Hypothalamus (tissue), 51 donors: ENCODE measurements around the gene POLR2B.

Source experiments
- DNase-seq, 51 donors: peaks; one replicate each; lab custom pipeline; 2025; lab: John Stamatoyannopoulos, UW

The POLR2B gene

DNA sequence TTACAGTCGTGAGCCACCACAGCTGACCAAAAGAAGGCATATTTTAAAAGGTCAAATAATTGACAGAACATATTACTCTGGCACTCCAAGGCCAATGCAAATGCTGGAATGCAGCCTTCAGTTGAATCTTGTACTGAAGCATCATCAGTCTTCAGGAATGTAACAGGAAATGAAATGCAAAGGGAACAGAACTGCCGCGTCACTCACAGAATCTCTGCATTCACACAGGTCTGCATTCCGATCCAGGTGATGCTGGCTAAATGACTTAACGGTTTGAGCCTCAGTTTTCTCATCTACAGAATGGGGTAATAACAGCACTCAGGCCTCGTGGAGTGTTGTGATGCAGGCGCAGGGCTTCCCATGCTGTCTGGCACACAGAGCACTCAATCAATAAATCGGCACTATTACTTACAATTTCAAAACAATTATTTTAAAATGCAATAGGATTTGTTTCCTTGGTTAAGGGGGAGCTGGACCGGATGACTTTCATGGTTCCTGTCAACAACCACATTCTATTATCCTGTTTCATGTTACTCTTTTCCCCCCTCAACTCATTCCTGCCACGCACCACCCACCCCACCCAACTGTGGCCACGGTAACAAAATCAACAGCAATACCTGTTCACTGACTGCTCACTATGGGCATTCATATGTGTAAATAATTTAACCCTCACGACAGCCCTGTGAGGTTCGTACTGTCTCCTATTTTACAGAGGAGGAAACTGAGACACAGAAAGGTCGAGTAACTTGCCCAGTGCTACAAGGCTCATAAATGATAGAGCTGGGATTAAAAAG lies 99.1 kb downstream of the POLR2B start:
- DNase-seq, result no peak

GRCh38 chr4:57078685-57079521 lies 100.2 kb downstream of the POLR2B start:
- DNase-seq, result peak in 6 of 51 donors; percentile 2 to 35 (median 28)
